ENCODE data around the gene S100A5. TPM values are rescaled to one million over a fixed set of nuclear protein-coding genes. Genes with fewer than 3 reads are reported as not detected.
A peak's percentile ranks its signal among the peaks of the same experiment; 100 is the strongest.

The S100A5 gene
- total RNA-seq, 4 donors from 2014 or later: 0.98 TPM; not detected in 3

- Histone ChIP-seq H3K27ac (replicated peaks in 1 of 4) (peak overlapping the region; percentile 72 to 86 (median 80)), H3K36me3 (peaks cover 0 to 10% (median 0%) of the 10 kb centered on the region in 4 donors)
- intact Hi-C loops (cut with DNase I): no loop called here
These were observed 3.0 kb upstream of the S100A5 start for GRCh38 chr1:153543736-153544135.

DNA sequence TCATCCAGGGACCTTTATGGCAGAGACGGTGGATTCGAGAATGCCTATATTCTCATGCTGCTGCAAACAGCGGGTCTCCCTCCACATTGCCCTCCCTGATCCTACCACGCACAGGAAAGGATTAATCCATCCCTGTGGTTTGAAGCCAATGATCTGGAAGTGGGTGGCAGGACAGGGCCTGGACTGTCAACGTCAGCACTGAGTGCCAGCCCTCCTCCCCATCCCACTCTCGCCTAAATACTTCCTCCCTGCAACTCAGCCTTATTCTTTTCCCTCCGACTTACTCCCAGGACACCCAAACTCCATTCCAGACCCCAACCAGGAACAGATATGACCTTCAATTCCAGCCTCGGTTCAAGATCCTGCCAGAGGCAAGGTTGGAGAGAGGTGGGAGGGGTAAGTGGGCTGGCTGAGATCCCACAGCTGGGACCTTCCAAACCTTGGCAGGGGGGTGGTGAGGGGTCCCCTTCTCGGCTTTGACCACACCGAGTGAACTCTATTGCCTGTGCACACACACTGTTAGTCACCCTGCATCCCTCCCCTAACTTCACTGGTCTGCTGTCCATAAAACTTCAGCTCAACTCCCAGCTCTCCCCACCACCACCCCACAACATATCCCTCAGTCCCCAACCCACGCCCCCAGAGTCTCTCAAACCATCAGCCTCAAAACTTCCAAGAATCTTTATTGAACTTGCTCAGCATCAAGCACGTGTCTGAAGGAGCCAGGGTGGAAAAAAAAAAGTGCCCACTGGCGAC, 2.4 kb upstream of the S100A5 start:
- H3K4me1 ChIP-seq: peaks cover 28 to 70% (median 69%) of the 10 kb centered on the region in 4 donors
- H3K4me3 ChIP-seq: peak overlapping the region in 3 of 4 donors; percentile 51 to 64 (median 62)
- H3K9me3 ChIP-seq: no peaks in the 10 kb centered on the region
- intact Hi-C loops (cut with DNase I): no loop called here
- peak overlapping the region; percentile 72 to 86 (median 80) for H3K27ac ChIP-seq (replicated peaks in 1 of 4)
- no peak for DNase-seq (ENCODE audit: extremely low spot score)
- TF ChIP-seq EP300 (IDR thresholded peaks at IDR 0.05): no peak
- TF ChIP-seq, protein P1, sequence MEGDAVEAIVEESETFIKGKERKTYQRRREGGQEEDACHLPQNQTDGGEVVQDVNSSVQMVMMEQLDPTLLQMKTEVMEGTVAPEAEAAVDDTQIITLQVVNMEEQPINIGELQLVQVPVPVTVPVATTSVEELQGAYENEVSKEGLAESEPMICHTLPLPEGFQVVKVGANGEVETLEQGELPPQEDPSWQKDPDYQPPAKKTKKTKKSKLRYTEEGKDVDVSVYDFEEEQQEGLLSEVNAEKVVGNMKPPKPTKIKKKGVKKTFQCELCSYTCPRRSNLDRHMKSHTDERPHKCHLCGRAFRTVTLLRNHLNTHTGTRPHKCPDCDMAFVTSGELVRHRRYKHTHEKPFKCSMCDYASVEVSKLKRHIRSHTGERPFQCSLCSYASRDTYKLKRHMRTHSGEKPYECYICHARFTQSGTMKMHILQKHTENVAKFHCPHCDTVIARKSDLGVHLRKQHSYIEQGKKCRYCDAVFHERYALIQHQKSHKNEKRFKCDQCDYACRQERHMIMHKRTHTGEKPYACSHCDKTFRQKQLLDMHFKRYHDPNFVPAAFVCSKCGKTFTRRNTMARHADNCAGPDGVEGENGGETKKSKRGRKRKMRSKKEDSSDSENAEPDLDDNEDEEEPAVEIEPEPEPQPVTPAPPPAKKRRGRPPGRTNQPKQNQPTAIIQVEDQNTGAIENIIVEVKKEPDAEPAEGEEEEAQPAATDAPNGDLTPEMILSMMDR (IDR thresholded peaks at IDR 0.05): no peak
- TF ChIP-seq POLR2A (IDR thresholded peaks at IDR 0.05; ENCODE audit: low read depth): no peak
- no peak for TF ChIP-seq POLR2AphosphoS5 (IDR thresholded peaks at IDR 0.05)
- H3K27me3 ChIP-seq: no peaks in the 10 kb centered on the region
- H3K36me3 ChIP-seq: peaks cover 0 to 10% (median 0%) of the 10 kb centered on the region in 4 donors
- 81% methylated on average over 13 of the region's 13 CpGs for WGBS

More at GRCh38 chr1:153543736-153544135, 3.0 kb upstream of the S100A5 start:
- TF ChIP-seq, protein P1 (IDR thresholded peaks at IDR 0.05): no peak
- no peak for TF ChIP-seq POLR2AphosphoS5 (IDR thresholded peaks at IDR 0.05)
- no peak for TF ChIP-seq EP300 (IDR thresholded peaks at IDR 0.05)
- no peak for TF ChIP-seq POLR2A (IDR thresholded peaks at IDR 0.05; ENCODE audit: low read depth)
- 86% methylated on average over 4 of the region's 4 CpGs for WGBS
- H3K9me3 ChIP-seq: no peaks in the 10 kb centered on the region
- H3K27me3 ChIP-seq: no peaks in the 10 kb centered on the region
- peaks cover 34 to 76% (median 75%) of the 10 kb centered on the region in 4 donors for H3K4me1 ChIP-seq
- peak overlapping the region; percentile 49 to 64 (median 56) for H3K4me3 ChIP-seq
- DNase-seq (ENCODE audit: extremely low spot score): no peak

DNA sequence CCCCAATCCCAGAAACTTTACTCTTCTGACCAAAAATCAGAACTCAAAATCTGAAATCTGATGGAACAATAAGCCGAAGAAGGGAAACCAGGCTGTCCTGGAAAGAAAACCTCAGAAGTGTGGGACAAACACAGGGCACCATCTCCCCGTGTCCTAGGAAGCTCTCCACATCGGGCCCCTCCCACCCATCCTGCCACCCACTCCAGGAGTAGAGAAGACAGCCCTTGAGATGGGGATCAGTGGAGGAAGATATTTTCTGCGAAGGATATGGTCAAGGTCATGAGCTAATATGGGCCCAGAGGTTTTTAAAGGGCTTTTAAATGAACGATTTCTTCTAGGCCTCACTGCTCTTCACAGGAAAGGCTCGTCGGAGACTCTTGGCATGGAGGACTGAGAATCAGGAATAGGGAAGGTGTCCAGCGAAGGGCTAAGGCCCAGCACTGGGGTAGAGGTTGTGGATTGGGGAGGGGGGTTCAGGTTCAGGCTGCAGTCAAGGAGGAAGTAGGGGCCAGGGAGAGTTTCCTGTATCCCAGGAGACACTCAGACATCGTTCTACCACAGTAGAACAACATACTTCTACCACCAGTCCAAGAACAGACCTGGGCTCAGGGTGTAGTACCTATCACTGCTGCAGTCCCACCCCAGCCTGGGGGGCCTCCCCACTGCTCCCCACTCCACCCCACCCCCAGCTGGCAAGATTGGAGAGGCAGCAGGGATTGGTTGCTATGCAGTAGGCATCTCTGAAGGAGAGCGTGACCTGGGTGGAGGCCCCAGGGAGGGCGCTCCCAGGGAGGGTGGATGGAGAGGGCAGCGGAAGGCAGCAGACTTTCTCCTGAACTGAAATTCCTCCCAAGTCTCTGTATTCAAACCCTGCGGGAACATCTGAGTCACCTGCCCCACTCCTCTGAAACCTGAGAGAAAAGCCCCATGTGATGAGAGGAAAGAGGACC, 1.2 kb upstream of the S100A5 start:
- peaks cover 26 to 61% (median 58%) of the 10 kb centered on the region in 4 donors for H3K4me1 ChIP-seq
- H3K4me3 ChIP-seq: no peak overlapping the region
- H3K27me3 ChIP-seq: no peaks in the 10 kb centered on the region
- WGBS: 68% methylated on average over 12 of the region's 13 CpGs
- DNase-seq (ENCODE audit: extremely low spot score): no peak
- no peak for TF ChIP-seq EP300 (IDR thresholded peaks at IDR 0.05)
- no peak for TF ChIP-seq POLR2A (IDR thresholded peaks at IDR 0.05; ENCODE audit: low read depth)
- H3K36me3 ChIP-seq: peaks cover 0 to 10% (median 0%) of the 10 kb centered on the region in 4 donors
- H3K27ac ChIP-seq (replicated peaks in 1 of 4): peak overlapping the region; percentile 44 to 86 (median 46)
- intact Hi-C loops (cut with DNase I): no loop called here
- H3K9me3 ChIP-seq: no peaks in the 10 kb centered on the region

GRCh38 chr1:153539395-153540093, 1.2 kb downstream of the S100A5 start:
- Histone ChIP-seq H3K27me3 (no peaks in the 10 kb centered on the region), H3K9me3 (no peaks in the 10 kb centered on the region), H3K36me3 (peaks cover 0 to 11% (median under 1%) of the 10 kb centered on the region in 4 donors), H3K4me1 (peaks cover 22 to 54% (median 51%) of the 10 kb centered on the region in 4 donors), H3K27ac (replicated peaks in 1 of 4) (no peak overlapping the region), H3K4me3 (no peak overlapping the region)
- TF ChIP-seq, protein P1 (IDR thresholded peaks at IDR 0.05): no peak
- TF ChIP-seq EP300 (IDR thresholded peaks at IDR 0.05) (no peak), POLR2AphosphoS5 (IDR thresholded peaks at IDR 0.05) (no peak), POLR2A (IDR thresholded peaks at IDR 0.05; ENCODE audit: low read depth) (no peak)
- WGBS: 87% methylated on average over 4 of the region's 4 CpGs
- intact Hi-C loops (cut with DNase I): no loop called here
- DNase-seq (ENCODE audit: extremely low spot score): no peak
